Lower leg skin (tissue), 4 donors: ENCODE data around the gene CRX. TPM values are rescaled to one million over a fixed set of nuclear protein-coding genes. Genes with fewer than 3 reads are reported as not detected.
"Not testable (repeated sequence)": the region's sequence is repeated elsewhere in the genome, so short reads cannot be mapped to it uniquely, and the experiment has no call there.

Source experiments
- DNase-seq, 2 donors: peaks; one replicate each; pipeline ENCODE4 v3.0.0-alpha.2; 2019; ENCODE audit warnings: low spot score in 2 of 2
- H3K4me3 ChIP-seq: fragments of 200-600 bp; sonication (generic); 2 replicates; pipeline ENCODE4 v1.5.1; 2017; ENCODE audit warnings: mild to moderate bottlenecking, low read depth; ENCODE audit not compliant: poor library complexity, severe bottlenecking
- CTCF ChIP-seq, 3 donors: fragments of 450-650 bp; IDR thresholded peaks; one replicate each; pipeline ENCODE4 v1.5.1; 2016; ENCODE audit warnings: antibody characterized with exemption in 3 of 3, mild to moderate bottlenecking in 3 of 3, moderate library complexity in 2 of 3
- POLR2A ChIP-seq, 2 donors: fragments of 450-650 bp; IDR thresholded peaks; one replicate each; pipeline ENCODE4 v1.6.1; 2016 to 2017; ENCODE audit warnings: antibody characterized with exemption in 2 of 2, mild to moderate bottlenecking in 1 of 2, moderate library complexity in 1 of 2
- WGBS, 2 donors: methylation state at CpG; one replicate each; pipeline ENCODE4 v1.1.5; 2018; 5-methylcytosine and 5-hydroxymethylcytosine counted together
- intact Hi-C: fragments of 100-400 bp; cut with DNase I; formaldehyde crosslinking; loops from one replicate; pipeline ENCODE4 v1.15.0; 2023; ENCODE audit warnings: low total_unique reads
- total RNA-seq, 4 donors: library from RNA; depleted of rRNA; stranded (reverse); fragments of >200 nt; gene quantifications; one replicate each; pipeline ENCODE4 v1.1.0, GENCODE V29; 2016

CRX gene
- total RNA-seq, 4 donors from 2014 or later = not detected

- peak; percentile 29 to 90 for DNase-seq
- intact Hi-C loops = no loop called here
- no peak for TF ChIP-seq CTCF (IDR thresholded peaks at IDR 0.05)
- no peak for TF ChIP-seq POLR2A (IDR thresholded peaks at IDR 0.05)
- H3K4me3 ChIP-seq = no peak overlapping the region
- WGBS, 2 donors = 38 to 40% methylated on average over 16 to 17 of the region's 17 CpGs
Observed at GRCh38 chr19:47813304-47813994, 8.3 kb upstream of the CRX start.

GRCh38 chr19:47813995-47814328 is 7.8 kb upstream of the CRX start:
- intact Hi-C loops = no loop called here
- H3K4me3 ChIP-seq = no peak overlapping the region
- 60 to 61% methylated on average over 7 of the region's 7 CpGs for WGBS, 2 donors
- DNase-seq = no peak
- TF ChIP-seq POLR2A (IDR thresholded peaks at IDR 0.05) = no peak
- no peak for TF ChIP-seq CTCF (IDR thresholded peaks at IDR 0.05)

GRCh38 chr19:47816270-47816669 is 5.5 kb upstream of the CRX start:
- DNase-seq, intact Hi-C loops, H3K4me3 ChIP-seq: not testable (repeated sequence)
- WGBS, 2 donors = 95 to 99% methylated on average over 8 of the region's 8 CpGs

- H3K4me3 ChIP-seq, intact Hi-C loops, DNase-seq: not testable (repeated sequence)
- WGBS, 2 donors = 93 to 100% methylated on average over 1 of the region's 1 CpG
Observed at GRCh38 chr19:47818221-47818620, 3.5 kb upstream of the CRX start.

- H3K4me3 ChIP-seq = no peak overlapping the region
- no peak for TF ChIP-seq POLR2A (IDR thresholded peaks at IDR 0.05)
- no peak for TF ChIP-seq CTCF (IDR thresholded peaks at IDR 0.05)
- intact Hi-C loops = no loop called here
- no peak for DNase-seq
- WGBS, 2 donors = 22 to 25% methylated on average over 10 of the region's 10 CpGs
Observed at GRCh38 chr19:47819858-47820257, 1.9 kb upstream of the CRX start.

GRCh38 chr19:47820410-47820809 is 1.3 kb upstream of the CRX start:
- no peak for DNase-seq
- WGBS, 2 donors = 68 to 71% methylated on average over 2 of the region's 2 CpGs
- intact Hi-C loops = no loop called here
- TF ChIP-seq CTCF (IDR thresholded peaks at IDR 0.05) (no peak), POLR2A (IDR thresholded peaks at IDR 0.05) (no peak)
- H3K4me3 ChIP-seq = no peak overlapping the region

- 88 to 93% methylated on average over 6 of the region's 6 CpGs for WGBS, 2 donors
- H3K4me3 ChIP-seq = no peak overlapping the region
- intact Hi-C loops = no loop called here
- no peak for TF ChIP-seq POLR2A (IDR thresholded peaks at IDR 0.05)
- DNase-seq = no peak
Observed at GRCh38 chr19:47824396-47824795, 2.7 kb downstream of the CRX start.
